Muscle layer of duodenum (tissue), 2 donors: ENCODE data around the gene ATRAID.

Experiments
- H3K27ac ChIP-seq: one replicate; pipeline ENCODE4 v1.7.0; 2013; ENCODE audit warnings: mild to moderate bottlenecking, low read length
- H3K27me3 ChIP-seq: one replicate; pipeline ENCODE4 v1.7.0; 2013; ENCODE audit warnings: low read depth, mild to moderate bottlenecking, control low read depth, low read length
- H3K36me3 ChIP-seq, 2 donors: one replicate each; pipeline ENCODE4 v1.7.0; 2013; ENCODE audit warnings: low read length in 2 of 2, control low read depth in 1 of 2, mild to moderate bottlenecking in 1 of 2; ENCODE audit not compliant: insufficient read depth in 2 of 2, control insufficient read depth in 1 of 2
- H3K4me1 ChIP-seq, 2 donors: one replicate each; pipeline ENCODE4 v1.7.0; 2013; ENCODE audit warnings: low read length in 2 of 2, mild to moderate bottlenecking in 2 of 2, control low read depth in 1 of 2, moderate library complexity in 1 of 2; ENCODE audit not compliant: insufficient read depth in 2 of 2, control insufficient read depth in 1 of 2
- H3K4me3 ChIP-seq, 2 donors: one replicate each; pipeline ENCODE4 v1.7.0; 2013; ENCODE audit warnings: low read length in 2 of 2, low read depth in 1 of 2, mild to moderate bottlenecking in 1 of 2
- H3K9me3 ChIP-seq, 2 donors: one replicate each; pipeline ENCODE4 v1.7.0; 2013; ENCODE audit warnings: low read length in 2 of 2, control low read depth in 1 of 2, mild to moderate bottlenecking in 1 of 2; ENCODE audit not compliant: control insufficient read depth in 1 of 2
- donor health status: healthy.

The ATRAID gene

DNA sequence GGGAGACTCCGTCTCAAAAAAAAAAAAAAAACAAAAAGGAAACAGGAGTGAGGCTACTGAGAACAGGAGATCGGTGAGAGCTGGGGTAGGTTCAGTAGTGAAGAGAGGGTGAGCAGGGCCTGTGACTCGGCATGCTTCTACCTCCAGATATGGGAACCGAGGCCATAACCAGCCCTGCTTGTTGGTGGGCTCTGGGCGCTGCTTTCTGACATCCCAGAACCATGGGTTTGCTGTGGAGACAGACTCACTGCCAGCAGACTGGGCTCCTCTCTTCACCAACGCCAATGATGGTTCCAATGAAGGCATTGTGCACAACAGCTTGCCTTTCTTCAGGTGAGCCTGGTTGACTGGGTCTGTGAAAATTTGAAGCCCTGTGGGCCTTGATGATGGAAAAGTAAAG is 11.6 kb downstream of the ATRAID start:
- no peaks in the 10 kb centered on the region for H3K4me1 ChIP-seq
- no peak overlapping the region for H3K4me3 ChIP-seq
- H3K27me3 ChIP-seq, result no peaks in the 10 kb centered on the region
- peaks cover 56 to 68% of the 10 kb centered on the region in 2 donors for H3K36me3 ChIP-seq
- no peak overlapping the region for H3K27ac ChIP-seq
- H3K9me3 ChIP-seq, result no peaks in the 10 kb centered on the region

DNA sequence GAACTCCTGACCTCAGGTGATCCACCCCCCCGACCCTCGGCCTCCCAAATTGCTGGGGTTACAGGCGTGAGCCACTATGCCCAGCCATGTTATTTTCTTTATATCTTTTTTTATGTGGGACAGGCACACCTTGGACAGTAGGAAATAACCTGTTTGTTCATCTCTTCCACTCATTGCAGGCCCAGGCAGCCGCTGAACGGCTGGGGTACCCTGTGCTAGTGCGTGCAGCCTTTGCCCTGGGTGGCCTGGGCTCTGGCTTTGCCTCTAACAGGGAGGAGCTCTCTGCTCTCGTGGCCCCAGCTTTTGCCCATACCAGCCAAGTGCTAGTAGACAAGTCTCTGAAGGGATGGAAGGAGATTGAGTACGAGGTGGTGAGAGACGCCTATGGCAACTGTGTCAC is 13.7 kb downstream of the ATRAID start:
- Histone ChIP-seq H3K27ac (no peak overlapping the region), H3K4me3 (no peak overlapping the region), H3K4me1 (no peaks in the 10 kb centered on the region), H3K9me3 (no peaks in the 10 kb centered on the region), H3K36me3 (peaks cover 56 to 69% of the 10 kb centered on the region in 2 donors), H3K27me3 (no peaks in the 10 kb centered on the region)

DNA sequence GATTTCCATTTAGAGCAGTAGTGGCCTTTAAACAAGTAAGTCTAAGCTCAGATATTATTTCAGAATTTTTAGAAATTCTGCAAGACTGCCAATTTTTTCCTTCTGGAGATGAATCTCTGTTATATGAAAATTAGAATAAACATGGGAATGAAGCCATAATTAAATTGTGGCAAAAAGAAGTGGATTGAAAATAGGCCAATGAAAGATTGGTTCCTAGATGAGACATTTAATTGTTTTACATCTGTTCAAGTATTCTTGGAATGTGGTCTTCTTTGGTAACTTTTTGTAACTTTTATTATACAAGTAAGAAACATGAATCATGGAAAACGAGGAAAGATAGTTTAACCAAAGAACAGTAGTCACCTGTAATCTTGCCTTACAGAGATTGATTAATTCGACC is 15.7 kb downstream of the ATRAID start:
- H3K4me3 ChIP-seq, result no peak overlapping the region
- H3K36me3 ChIP-seq, result peaks cover 57 to 79% of the 10 kb centered on the region in 2 donors
- H3K4me1 ChIP-seq, result no peaks in the 10 kb centered on the region
- H3K9me3 ChIP-seq, result no peaks in the 10 kb centered on the region
- H3K27ac ChIP-seq, result no peak overlapping the region
- H3K27me3 ChIP-seq, result no peaks in the 10 kb centered on the region

DNA sequence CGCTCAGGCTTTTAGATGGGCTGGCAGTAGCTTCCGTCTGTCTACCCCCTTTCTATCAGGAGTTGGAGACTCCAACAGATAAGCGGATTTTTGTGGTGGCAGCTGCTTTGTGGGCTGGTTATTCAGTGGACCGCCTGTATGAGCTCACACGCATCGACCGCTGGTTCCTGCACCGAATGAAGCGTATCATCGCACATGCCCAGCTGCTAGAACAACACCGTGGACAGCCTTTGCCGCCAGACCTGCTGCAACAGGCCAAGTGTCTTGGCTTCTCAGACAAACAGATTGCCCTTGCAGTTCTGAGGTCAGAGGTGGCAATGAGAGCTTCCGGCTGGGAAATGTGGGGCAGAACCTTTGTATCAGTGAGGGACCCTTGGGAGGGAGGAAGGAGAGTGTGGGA is 20.1 kb downstream of the ATRAID start:
- H3K36me3 ChIP-seq, result peaks cover 63 to 77% of the 10 kb centered on the region in 2 donors
- no peak overlapping the region for H3K4me3 ChIP-seq
- no peaks in the 10 kb centered on the region for H3K4me1 ChIP-seq
- no peaks in the 10 kb centered on the region for H3K9me3 ChIP-seq
- no peaks in the 10 kb centered on the region for H3K27me3 ChIP-seq
- no peak overlapping the region for H3K27ac ChIP-seq

DNA sequence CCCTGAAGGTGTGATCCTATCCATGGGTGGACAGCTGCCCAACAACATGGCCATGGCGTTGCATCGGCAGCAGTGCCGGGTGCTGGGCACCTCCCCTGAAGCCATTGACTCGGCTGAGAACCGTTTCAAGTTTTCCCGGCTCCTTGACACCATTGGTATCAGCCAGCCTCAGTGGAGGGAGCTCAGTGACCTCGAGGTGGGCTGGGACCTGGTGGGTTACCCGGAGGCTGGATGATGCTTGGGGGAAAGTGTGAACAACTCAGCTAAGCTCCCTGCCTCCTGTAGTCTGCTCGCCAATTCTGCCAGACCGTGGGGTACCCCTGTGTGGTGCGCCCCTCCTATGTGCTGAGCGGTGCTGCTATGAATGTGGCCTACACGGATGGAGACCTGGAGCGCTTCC is 21.5 kb downstream of the ATRAID start:
- peaks cover 64 to 82% of the 10 kb centered on the region in 2 donors for H3K36me3 ChIP-seq
- no peaks in the 10 kb centered on the region for H3K4me1 ChIP-seq
- H3K9me3 ChIP-seq, result no peaks in the 10 kb centered on the region
- no peak overlapping the region for H3K4me3 ChIP-seq
- no peaks in the 10 kb centered on the region for H3K27me3 ChIP-seq
- no peak overlapping the region for H3K27ac ChIP-seq

DNA sequence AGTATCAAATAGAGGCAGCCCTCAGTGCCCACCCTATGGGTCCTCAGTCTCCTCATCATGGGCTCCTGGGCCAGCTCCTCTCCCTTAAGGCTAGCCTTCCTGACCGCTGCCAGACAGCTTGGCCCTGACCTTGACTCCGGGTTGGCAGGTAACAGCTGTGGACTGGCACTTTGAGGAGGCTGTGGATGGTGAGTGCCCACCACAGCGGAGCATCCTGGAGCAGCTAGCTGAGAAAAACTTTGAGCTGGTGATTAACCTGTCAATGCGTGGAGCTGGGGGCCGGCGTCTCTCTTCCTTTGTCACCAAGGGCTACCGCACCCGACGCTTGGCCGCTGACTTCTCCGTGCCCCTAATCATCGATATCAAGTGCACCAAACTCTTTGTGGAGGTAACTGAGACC is 24.3 kb downstream of the ATRAID start:
- peaks cover 78 to 96% of the 10 kb centered on the region in 2 donors for H3K36me3 ChIP-seq
- H3K27me3 ChIP-seq, result no peaks in the 10 kb centered on the region
- no peaks in the 10 kb centered on the region for H3K4me1 ChIP-seq
- H3K27ac ChIP-seq, result no peak overlapping the region
- no peaks in the 10 kb centered on the region for H3K9me3 ChIP-seq
- no peak overlapping the region for H3K4me3 ChIP-seq

DNA sequence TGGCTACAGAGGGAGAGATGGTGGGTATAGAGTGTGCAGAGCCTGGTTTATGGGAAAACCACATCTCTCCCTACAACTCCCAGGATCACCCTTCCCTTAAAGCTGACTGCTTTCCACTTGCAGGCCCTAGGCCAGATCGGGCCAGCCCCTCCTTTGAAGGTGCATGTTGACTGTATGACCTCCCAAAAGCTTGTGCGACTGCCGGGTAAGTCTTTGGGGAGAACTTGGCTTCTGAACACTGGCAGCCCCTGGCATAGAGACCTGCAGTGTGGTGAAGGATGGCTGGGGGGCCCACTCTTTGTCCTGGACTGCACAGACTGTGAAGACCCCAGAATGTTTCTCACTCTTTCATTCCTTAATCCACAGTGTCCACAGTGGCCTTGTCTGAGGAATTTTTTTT is 24.8 kb downstream of the ATRAID start:
- H3K4me1 ChIP-seq, result no peaks in the 10 kb centered on the region
- no peak overlapping the region for H3K4me3 ChIP-seq
- H3K27me3 ChIP-seq, result no peaks in the 10 kb centered on the region
- H3K27ac ChIP-seq, result no peak overlapping the region
- peaks cover 78 to 97% of the 10 kb centered on the region in 2 donors for H3K36me3 ChIP-seq
- no peaks in the 10 kb centered on the region for H3K9me3 ChIP-seq

DNA sequence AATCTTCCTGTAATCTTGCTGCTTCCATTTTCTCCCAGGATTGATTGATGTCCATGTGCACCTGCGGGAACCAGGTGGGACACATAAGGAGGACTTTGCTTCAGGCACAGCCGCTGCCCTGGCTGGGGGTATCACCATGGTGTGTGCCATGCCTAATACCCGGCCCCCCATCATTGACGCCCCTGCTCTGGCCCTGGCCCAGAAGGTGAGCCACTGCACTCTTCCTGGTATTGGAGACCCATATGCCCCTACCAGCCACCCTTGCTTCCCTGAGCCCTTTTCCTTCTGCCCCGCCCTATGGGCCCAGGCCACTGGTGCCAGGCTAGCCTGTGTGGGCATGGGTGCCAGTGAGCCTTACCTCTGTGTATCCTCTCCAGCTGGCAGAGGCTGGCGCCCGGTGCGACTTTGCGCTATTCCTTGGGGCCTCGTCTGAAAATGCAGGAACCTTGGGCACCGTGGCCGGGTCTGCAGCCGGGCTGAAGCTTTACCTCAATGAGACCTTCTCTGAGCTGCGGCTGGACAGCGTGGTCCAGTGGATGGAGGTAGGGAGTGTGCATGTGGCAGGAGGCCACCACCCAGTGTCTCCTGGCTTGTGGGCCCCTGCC is 25.6 kb downstream of the ATRAID start:
- Histone ChIP-seq H3K27ac (no peak overlapping the region), H3K27me3 (no peaks in the 10 kb centered on the region), H3K9me3 (no peaks in the 10 kb centered on the region), H3K4me1 (no peaks in the 10 kb centered on the region), H3K4me3 (no peak overlapping the region), H3K36me3 (peaks cover 78 to 97% of the 10 kb centered on the region in 2 donors)

DNA sequence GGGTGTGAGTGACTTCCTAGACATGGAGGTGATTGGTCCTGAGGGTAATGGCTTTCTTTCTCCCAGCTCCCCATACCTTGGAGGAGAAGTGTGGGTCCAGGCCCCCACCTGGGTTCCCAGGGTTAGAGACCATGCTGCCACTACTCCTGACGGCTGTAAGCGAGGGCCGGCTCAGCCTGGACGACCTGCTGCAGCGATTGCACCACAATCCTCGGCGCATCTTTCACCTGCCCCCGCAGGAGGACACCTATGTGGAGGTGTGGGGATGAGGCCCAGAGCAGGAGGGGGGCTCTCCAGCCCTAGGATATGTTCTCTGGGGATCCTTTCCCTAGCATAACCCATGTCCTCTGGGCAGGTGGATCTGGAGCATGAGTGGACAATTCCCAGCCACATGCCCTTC is 27.1 kb downstream of the ATRAID start:
- Histone ChIP-seq H3K4me3 (no peak overlapping the region), H3K27ac (no peak overlapping the region), H3K27me3 (no peaks in the 10 kb centered on the region), H3K9me3 (no peaks in the 10 kb centered on the region), H3K36me3 (peaks cover 78 to 97% of the 10 kb centered on the region in 2 donors), H3K4me1 (no peaks in the 10 kb centered on the region)

DNA sequence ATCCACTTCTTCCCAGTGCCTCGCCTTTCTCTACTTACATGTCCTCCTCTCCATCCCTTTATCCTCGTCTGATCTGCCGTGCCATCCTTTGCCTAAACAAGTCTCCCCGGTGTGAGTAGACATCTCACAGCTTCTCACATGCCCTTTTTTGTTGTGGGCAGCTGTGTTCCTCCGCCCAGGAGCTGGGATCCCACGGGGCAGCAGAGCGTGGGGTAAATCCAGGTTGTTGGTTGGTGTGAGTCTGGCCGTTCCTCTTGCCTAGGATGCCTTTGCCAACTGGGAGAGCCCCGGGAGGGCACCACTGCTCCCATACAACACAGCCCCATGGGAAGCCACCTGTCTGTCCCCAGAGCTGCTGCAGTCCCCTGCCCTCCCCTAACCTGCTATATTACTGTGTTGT is 28.6 kb downstream of the ATRAID start:
- H3K4me1 ChIP-seq, result no peaks in the 10 kb centered on the region
- H3K36me3 ChIP-seq, result peaks cover 69 to 89% of the 10 kb centered on the region in 2 donors
- H3K9me3 ChIP-seq, result no peaks in the 10 kb centered on the region
- no peaks in the 10 kb centered on the region for H3K27me3 ChIP-seq
- H3K4me3 ChIP-seq, result no peak overlapping the region
- no peak overlapping the region for H3K27ac ChIP-seq

DNA sequence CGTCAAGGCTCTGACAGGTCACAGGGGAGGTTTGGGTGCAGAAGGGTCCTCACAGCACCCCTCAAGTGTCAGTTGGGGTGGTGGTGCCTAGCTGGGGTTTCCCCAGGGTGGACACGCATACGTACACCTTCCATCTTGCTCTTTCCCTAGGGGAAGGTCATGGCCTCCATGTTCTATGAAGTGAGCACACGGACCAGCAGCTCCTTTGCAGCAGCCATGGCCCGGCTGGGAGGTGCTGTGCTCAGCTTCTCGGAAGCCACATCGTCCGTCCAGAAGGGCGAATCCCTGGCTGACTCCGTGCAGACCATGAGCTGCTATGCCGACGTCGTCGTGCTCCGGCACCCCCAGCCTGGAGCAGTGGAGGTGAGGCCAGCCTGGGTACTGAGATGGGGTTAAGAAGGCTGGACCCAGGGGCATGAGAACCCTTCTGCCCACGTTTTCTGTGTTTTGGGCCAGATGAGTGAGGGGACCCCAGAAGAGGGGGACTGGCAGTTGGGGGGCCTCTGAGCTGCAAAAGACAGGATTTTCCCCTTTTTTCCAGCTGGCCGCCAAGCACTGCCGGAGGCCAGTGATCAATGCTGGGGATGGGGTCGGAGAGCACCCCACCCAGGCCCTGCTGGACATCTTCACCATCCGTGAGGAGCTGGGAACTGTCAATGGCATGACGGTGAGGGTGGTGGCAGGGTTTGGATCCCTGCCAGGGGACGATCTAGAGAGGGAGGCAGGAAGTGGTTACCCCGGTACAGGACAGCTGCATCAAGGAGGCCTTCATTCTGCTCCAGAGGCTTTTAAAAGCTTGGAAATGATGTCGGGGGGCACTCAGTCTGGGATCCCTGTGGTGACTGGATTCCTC is 30.1 kb downstream of the ATRAID start:
- H3K4me3 ChIP-seq, result no peak overlapping the region
- no peaks in the 10 kb centered on the region for H3K4me1 ChIP-seq
- no peaks in the 10 kb centered on the region for H3K9me3 ChIP-seq
- no peak overlapping the region for H3K27ac ChIP-seq
- no peaks in the 10 kb centered on the region for H3K27me3 ChIP-seq
- H3K36me3 ChIP-seq, result peaks cover 58 to 75% of the 10 kb centered on the region in 2 donors
